Cardiac fibroblast (primary cell): Measurements from ENCODE around the gene ACTR3C.
A peak's percentile ranks its signal among the peaks of the same experiment; 100 is the strongest.

Experiments
- DNase-seq, 2 donors: peaks; one replicate each; pipeline versions ENCODE4 v3.0.0 to v3.0.0-alpha.2; 2010; ENCODE audit warnings: low read depth in 2 of 2
- H3K4me3 ChIP-seq, 2 donors: replicated peaks in 1 of 2; 1 replicate in 1 of 2; 2 replicates in 1 of 2; pipeline ENCODE4 v1.5.1; 2011; ENCODE audit warnings: low read depth in 2 of 2, low read length in 2 of 2, mild to moderate bottlenecking in 2 of 2, moderate library complexity in 1 of 2
- TF ChIP-seq, protein P1 (sequence below): IDR thresholded peaks from one replicate; pipeline ENCODE4 v1.5.1; 2011; ENCODE audit warnings: low read depth, mild to moderate bottlenecking, low read length, inconsistent platforms

ACTR3C gene

GRCh38 chr7:150340875-150341262, 17.5 kb upstream of the ACTR3C start:
- DNase-seq = no peak
- H3K4me3 ChIP-seq = peak overlapping the region; percentile 50 to 58
- TF ChIP-seq, protein P1, sequence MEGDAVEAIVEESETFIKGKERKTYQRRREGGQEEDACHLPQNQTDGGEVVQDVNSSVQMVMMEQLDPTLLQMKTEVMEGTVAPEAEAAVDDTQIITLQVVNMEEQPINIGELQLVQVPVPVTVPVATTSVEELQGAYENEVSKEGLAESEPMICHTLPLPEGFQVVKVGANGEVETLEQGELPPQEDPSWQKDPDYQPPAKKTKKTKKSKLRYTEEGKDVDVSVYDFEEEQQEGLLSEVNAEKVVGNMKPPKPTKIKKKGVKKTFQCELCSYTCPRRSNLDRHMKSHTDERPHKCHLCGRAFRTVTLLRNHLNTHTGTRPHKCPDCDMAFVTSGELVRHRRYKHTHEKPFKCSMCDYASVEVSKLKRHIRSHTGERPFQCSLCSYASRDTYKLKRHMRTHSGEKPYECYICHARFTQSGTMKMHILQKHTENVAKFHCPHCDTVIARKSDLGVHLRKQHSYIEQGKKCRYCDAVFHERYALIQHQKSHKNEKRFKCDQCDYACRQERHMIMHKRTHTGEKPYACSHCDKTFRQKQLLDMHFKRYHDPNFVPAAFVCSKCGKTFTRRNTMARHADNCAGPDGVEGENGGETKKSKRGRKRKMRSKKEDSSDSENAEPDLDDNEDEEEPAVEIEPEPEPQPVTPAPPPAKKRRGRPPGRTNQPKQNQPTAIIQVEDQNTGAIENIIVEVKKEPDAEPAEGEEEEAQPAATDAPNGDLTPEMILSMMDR = no peak

GRCh38 chr7:150340024-150340749, 16.8 kb upstream of the ACTR3C start:
- H3K4me3 ChIP-seq = peak overlapping the region; percentile 50 to 58
- DNase-seq = peak; percentile 31 to 77
- TF ChIP-seq, protein P1 = no peak

- peak overlapping the region; percentile 39 to 58 for H3K4me3 ChIP-seq
- TF ChIP-seq, protein P1 = no peak
- DNase-seq = no peak
These were observed 16.1 kb upstream of the ACTR3C start for GRCh38 chr7:150339409-150339809.

- TF ChIP-seq, protein P1 = no peak
- no peak for DNase-seq
- peak overlapping the region in 1 of 2 donors; percentile 58 for H3K4me3 ChIP-seq
These were observed 15.0 kb upstream of the ACTR3C start for GRCh38 chr7:150338166-150338829.

DNA sequence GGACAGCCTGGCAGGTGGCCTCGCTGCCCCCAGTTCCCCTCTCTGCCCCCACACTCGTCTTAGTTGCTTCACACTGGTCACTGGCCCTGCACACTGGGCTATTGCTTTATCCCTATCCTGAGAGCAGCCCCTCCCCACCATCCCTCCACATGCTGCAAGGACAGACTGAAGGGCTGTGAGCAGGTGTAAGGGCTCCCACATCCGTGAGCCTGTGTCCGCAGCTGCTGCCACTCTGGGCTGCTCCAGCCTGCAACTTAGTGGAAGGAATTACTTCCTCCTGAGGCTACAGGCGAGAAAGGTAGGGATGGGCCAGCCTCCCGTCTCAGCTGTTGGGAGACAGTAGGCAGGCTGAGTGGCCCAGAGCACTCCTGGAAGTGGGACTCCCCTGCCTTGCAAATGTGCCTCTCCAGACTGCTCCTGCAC, 14.3 kb upstream of the ACTR3C start:
- TF ChIP-seq, protein P1 = no peak
- no peak overlapping the region for H3K4me3 ChIP-seq
- DNase-seq = no peak

DNA sequence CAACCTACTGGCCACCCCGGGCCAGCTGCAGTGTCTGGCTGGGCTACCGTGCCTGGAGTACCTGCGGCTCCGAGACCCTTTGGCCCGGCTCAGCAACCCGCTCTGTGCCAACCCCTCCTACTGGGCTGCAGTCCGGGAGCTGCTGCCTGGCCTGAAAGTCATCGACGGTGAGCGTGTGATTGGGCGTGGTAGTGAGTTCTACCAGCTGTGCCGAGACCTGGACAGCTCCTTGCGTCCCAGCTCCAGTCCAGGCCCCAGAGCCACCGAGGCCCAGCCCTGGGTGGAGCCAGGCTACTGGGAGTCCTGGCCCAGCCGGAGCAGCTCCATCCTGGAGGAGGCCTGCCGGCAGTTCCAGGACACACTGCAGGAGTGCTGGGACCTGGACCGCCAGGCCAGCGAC, 13.8 kb upstream of the ACTR3C start:
- DNase-seq = no peak
- TF ChIP-seq, protein P1 = no peak
- H3K4me3 ChIP-seq = no peak overlapping the region
